Hippocampal formation (tissue), 2 donors: Measurements from ENCODE around the gene SEMA3C.

Experiments
- DNase-seq, 2 donors: peaks; one replicate each; lab custom pipeline; 2025; lab: John Stamatoyannopoulos, UW

Gene SEMA3C

GRCh38 chr7:80823057-80823456 is 95.8 kb downstream of the SEMA3C start:
- no peak for DNase-seq

- no peak for DNase-seq
Observed at GRCh38 chr7:80821771-80822319, 97.0 kb downstream of the SEMA3C start.

- no peak for DNase-seq
Observed at GRCh38 chr7:80819503-80819902, 99.3 kb downstream of the SEMA3C start.

GRCh38 chr7:80818181-80818580 is 100.7 kb downstream of the SEMA3C start:
- DNase-seq = no peak

- DNase-seq = no peak
Observed at GRCh38 chr7:80816806-80817205, 102.0 kb downstream of the SEMA3C start.

- DNase-seq = no peak
Observed at GRCh38 chr7:80815733-80816132, 103.1 kb downstream of the SEMA3C start.

GRCh38 chr7:80809545-80809944 is 109.3 kb downstream of the SEMA3C start:
- no peak for DNase-seq

- DNase-seq = no peak
Observed at GRCh38 chr7:80807166-80807900, 111.5 kb downstream of the SEMA3C start.

GRCh38 chr7:80806663-80807062 is 112.2 kb downstream of the SEMA3C start:
- no peak for DNase-seq

- no peak for DNase-seq
Observed at GRCh38 chr7:80804589-80804988, 114.3 kb downstream of the SEMA3C start.

- no peak for DNase-seq
Observed at GRCh38 chr7:80802527-80802926, 116.3 kb downstream of the SEMA3C start.

GRCh38 chr7:80794631-80795573 is 123.9 kb downstream of the SEMA3C start:
- no peak for DNase-seq

GRCh38 chr7:80791509-80791929 is 127.3 kb downstream of the SEMA3C start:
- DNase-seq = no peak

GRCh38 chr7:80790877-80791276 is 128.0 kb downstream of the SEMA3C start:
- DNase-seq = no peak

- DNase-seq = no peak
Observed at GRCh38 chr7:80787721-80788120, 131.1 kb downstream of the SEMA3C start.

- DNase-seq = no peak
Observed at GRCh38 chr7:80785961-80786536, 132.8 kb downstream of the SEMA3C start.

GRCh38 chr7:80785276-80785675 is 133.6 kb downstream of the SEMA3C start:
- DNase-seq = no peak

- DNase-seq = no peak
Observed at GRCh38 chr7:80783678-80784327, 135.0 kb downstream of the SEMA3C start.

GRCh38 chr7:80783186-80783677 is 135.6 kb downstream of the SEMA3C start:
- no peak for DNase-seq

GRCh38 chr7:80781561-80781979 is 137.3 kb downstream of the SEMA3C start:
- DNase-seq = peak; percentile 12 to 45

- DNase-seq = no peak
Observed at GRCh38 chr7:80781146-80781545, 137.7 kb downstream of the SEMA3C start.

GRCh38 chr7:80779456-80779855 is 139.4 kb downstream of the SEMA3C start:
- DNase-seq = no peak
